Fibroblast of pulmonary artery (primary cell): ENCODE results near the gene HES3.
A peak's percentile ranks its signal among the peaks of the same experiment; 100 is the strongest.

Source experiments
- DNase-seq: peaks from one replicate; pipeline ENCODE4 v3.0.0-alpha.2; 2010; ENCODE audit warnings: low read depth
- H3K4me3 ChIP-seq: replicated peaks from 2 replicates; pipeline ENCODE4 v1.5.1; 2011; ENCODE audit warnings: low read depth, mild to moderate bottlenecking, control low read depth, low read length, moderate library complexity
- CTCF ChIP-seq: IDR thresholded peaks from 2 replicates; pipeline ENCODE4 v1.5.1; 2011; ENCODE audit warnings: mild to moderate bottlenecking, control low read depth, low read length, inconsistent platforms; ENCODE audit errors: missing control alignments

HES3 gene

GRCh38 chr1:6205849-6206519 lies 38.0 kb upstream of the HES3 start, which contains the start of gene RNF207:
TSS of gene RNF207 (plus strand) at chr1:6206119. CDS start at chr1:6206536, 417 bp downstream.
- no peak for TF ChIP-seq CTCF
- peak within 1 kb of the TSS; percentile 58 for H3K4me3 ChIP-seq
- peak; percentile 63 for DNase-seq

- no peak for DNase-seq
- TF ChIP-seq CTCF = no peak
- peak overlapping the region; percentile 58 for H3K4me3 ChIP-seq
Observed at GRCh38 chr1:6206520-6206855, 37.5 kb upstream of the HES3 start.

- no peak overlapping the region for H3K4me3 ChIP-seq
- no peak for TF ChIP-seq CTCF
- no peak for DNase-seq
Observed at GRCh38 chr1:6207075-6207885, 36.7 kb upstream of the HES3 start.

- no peak for DNase-seq
- no peak overlapping the region for H3K4me3 ChIP-seq
- no peak for TF ChIP-seq CTCF
Observed at GRCh38 chr1:6207921-6208320, 36.1 kb upstream of the HES3 start.

GRCh38 chr1:6208723-6209660 lies 35.0 kb upstream of the HES3 start:
- peak; percentile 18 for TF ChIP-seq CTCF
- H3K4me3 ChIP-seq = peak overlapping the region; percentile 28
- peak; percentile 52 for DNase-seq

GRCh38 chr1:6209661-6210580 lies 34.1 kb upstream of the HES3 start:
- TF ChIP-seq CTCF = peak; percentile 12
- no peak for DNase-seq
- no peak overlapping the region for H3K4me3 ChIP-seq
